Cardiac fibroblast (primary cell): ENCODE data around the gene MRPL55.
"Not testable (repeated sequence)": the region's sequence is repeated elsewhere in the genome, so short reads cannot be mapped to it uniquely, and the experiment has no call there.

ENCODE experiments used
- DNase-seq, 2 donors: peaks; one replicate each; pipeline versions ENCODE4 v3.0.0 to v3.0.0-alpha.2; 2010; ENCODE audit warnings: low read depth in 2 of 2
- H3K4me3 ChIP-seq, 2 donors: replicated peaks in 1 of 2; 1 replicate in 1 of 2; 2 replicates in 1 of 2; pipeline ENCODE4 v1.5.1; 2011; ENCODE audit warnings: low read depth in 2 of 2, low read length in 2 of 2, mild to moderate bottlenecking in 2 of 2, moderate library complexity in 1 of 2
- TF ChIP-seq, protein P1 (sequence below): IDR thresholded peaks from one replicate; pipeline ENCODE4 v1.5.1; 2011; ENCODE audit warnings: low read depth, mild to moderate bottlenecking, low read length, inconsistent platforms

MRPL55 gene

DNA sequence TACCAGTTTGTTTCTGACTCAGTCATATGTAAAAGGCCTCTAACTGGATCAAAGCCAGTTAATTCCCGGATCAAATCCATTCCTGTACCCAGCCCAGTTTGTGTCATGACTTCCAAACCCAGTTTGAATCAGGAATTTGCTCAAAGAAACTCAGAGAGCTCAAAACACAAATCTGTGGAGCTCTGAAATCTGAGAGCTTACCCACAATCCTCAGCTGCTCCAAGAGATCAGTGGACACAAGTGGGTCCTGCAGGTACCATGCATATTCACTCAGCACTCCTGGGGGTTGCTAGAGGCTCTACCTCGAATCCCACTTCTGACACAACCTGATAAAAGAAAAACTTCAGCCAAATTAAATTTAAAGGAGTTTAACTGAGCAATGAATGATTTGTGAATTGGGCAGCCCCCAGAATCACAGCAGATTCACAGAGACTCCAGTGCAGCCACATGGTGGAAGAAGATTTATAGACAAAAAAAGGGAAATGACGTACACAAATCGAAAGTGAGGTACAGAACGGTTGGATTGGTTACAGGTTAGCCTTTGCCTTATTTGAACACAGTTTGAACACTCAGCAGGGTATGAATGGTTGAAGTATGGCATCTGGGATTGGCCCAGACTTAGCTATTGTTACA lies 11.9 kb upstream of the MRPL55 start:
- no peak overlapping the region for H3K4me3 ChIP-seq
- TF ChIP-seq, protein P1, sequence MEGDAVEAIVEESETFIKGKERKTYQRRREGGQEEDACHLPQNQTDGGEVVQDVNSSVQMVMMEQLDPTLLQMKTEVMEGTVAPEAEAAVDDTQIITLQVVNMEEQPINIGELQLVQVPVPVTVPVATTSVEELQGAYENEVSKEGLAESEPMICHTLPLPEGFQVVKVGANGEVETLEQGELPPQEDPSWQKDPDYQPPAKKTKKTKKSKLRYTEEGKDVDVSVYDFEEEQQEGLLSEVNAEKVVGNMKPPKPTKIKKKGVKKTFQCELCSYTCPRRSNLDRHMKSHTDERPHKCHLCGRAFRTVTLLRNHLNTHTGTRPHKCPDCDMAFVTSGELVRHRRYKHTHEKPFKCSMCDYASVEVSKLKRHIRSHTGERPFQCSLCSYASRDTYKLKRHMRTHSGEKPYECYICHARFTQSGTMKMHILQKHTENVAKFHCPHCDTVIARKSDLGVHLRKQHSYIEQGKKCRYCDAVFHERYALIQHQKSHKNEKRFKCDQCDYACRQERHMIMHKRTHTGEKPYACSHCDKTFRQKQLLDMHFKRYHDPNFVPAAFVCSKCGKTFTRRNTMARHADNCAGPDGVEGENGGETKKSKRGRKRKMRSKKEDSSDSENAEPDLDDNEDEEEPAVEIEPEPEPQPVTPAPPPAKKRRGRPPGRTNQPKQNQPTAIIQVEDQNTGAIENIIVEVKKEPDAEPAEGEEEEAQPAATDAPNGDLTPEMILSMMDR, result no peak
- DNase-seq, result peak in 1 of 2 donors; percentile 41

DNA sequence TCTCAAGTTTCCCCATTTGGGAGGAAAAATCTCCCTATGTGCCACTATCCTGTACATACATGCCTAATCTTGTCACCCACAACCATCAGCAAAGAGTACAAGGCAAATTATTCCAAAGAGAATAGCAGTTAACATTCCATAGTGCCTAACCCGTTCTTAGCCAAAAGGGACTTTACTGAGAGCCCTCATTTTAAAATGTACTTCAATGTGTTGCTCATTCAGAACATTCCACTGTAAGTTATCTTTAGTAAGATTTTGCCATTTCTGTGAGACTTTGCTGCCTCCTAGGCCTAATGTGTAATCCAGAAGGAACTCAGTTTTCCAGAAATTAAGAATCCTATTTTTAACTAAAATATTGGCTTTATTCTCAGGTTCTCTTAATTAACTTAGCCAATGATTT lies 11.3 kb upstream of the MRPL55 start:
- H3K4me3 ChIP-seq, result no peak overlapping the region
- TF ChIP-seq, protein P1, result no peak
- DNase-seq, result no peak

DNA sequence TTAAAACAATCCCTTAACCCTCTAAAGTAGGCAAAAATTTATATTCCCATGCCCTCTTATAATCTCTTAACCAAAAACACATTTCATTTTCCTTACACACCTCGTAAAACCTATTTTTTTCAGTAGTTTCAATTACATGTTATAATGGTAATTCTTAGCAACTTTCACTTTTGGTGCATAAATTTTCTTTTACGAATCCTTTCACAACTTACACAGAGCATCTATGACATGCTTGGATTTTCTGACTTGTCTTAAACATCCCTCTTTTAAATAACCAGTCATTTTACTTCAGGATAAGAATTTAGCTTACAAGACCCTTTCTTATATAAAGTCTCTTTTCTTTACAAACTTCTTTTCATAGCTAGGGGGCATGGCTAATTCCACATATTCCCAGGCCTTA lies 8.9 kb upstream of the MRPL55 start:
- no peak for DNase-seq
- TF ChIP-seq, protein P1, result no peak

DNA sequence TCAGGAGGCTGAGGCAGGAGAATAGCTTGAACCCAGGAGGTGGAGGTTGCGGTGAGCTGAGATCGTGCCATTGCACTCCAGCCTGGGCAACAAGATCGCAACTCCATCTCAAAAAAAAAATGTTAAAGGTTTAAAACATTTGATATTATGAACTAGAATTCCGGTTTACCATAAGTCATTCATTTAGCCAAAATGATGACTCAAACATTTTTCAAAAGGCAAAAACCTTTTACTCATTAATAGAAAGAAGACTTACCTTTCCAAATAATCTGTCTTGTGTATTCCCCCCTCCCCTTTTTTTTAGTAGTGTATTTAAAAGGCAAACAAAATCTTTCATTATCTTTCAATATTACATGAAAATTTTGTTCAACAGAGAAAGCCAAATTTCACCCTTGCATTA lies 8.2 kb upstream of the MRPL55 start:
- no peak overlapping the region for H3K4me3 ChIP-seq
- no peak for DNase-seq
- TF ChIP-seq, protein P1, result no peak

More for the DNA sequence above, 8.9 kb upstream of the MRPL55 start:
- H3K4me3 ChIP-seq, result no peak overlapping the region

DNA sequence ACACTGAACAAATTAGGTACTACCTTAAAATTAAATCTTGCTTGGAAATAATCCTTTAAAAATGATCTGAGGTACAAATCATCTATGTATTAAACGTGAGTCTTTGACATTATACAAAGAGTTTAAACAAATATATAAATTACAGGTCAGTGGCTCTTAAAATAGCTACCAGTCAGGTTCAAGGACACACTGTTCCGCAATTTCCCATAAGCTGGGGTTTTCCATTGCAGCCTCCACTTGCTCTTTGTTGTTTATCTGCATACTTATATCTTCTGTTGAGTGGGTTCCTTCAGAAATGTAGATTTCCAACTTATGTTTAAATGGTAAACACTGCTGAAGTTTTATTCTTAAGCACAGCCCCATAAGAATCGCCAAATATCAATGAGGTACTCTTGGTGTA lies 5.7 kb upstream of the MRPL55 start:
- H3K4me3 ChIP-seq, result no peak overlapping the region
- no peak for DNase-seq
- TF ChIP-seq, protein P1, result no peak

DNA sequence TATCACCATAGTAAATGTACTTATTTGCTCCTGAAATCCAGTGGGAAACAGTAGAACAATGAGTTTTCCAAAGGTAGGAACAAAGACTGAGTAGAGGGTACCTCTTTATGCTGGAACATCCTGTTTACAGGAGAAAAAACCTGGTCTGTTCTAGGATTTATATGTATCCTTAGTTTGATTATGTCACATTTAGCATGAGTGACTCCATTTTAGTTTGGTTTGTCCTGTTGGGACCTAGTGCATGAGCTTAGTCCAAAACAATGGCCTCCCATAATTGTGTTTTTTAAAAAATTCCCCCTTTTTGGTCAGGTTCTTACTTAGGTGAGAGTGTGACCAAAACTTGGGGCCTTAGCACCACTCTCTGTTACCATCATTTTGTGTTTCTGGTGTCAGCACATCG lies 3.5 kb upstream of the MRPL55 start:
- no peak for DNase-seq
- TF ChIP-seq, protein P1, result no peak

DNA sequence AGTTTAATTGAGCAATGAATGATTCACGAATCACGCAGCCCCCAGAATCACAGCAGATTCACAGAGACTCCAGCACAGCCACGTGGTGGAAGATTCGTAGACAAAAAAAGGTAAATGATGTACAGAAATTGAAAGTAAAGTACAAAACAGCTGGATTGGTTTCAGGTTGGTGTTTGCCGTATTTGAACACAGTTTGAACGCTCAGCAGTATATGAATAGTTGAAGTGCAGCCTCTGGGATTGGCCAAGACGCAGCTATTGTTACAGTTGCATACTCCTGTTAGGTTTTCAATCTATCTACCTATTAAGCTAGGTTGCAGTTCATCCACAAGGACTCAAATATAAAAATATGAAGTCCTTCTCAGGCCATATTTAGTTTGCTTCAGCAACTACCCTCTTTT lies 3.1 kb upstream of the MRPL55 start:
- TF ChIP-seq, protein P1, result no peak
- DNase-seq, result no peak
- H3K4me3 ChIP-seq, result no peak overlapping the region

More for the DNA sequence above, 3.5 kb upstream of the MRPL55 start:
- H3K4me3 ChIP-seq, result no peak overlapping the region

DNA sequence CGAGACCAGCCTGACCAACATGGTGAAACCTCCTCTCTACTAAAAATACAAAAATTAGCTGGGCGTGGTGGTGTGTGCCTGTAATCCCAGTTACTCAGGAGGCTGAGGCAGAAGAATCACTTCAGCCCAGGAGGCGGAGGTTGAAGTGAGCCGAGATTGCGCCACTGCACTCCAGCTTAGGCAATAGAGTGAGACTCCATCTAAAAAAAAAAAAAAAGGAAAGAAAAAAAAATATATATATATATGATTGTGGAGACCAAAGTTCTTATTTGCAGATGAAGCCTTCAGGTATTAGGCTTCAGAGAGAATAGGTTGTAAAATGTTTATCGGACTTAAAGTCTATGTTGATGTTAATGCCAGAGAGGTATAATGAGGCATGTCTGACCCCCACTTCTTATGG lies 2.2 kb upstream of the MRPL55 start:
- DNase-seq, H3K4me3 ChIP-seq: not testable (repeated sequence)
